T-helper 2 cell treated with Interferon-gamma antibody and Interleukin-4, amounts not matched to agents 100 ng/mL and 5 ng/mL, for 36 hours (primary cell): ENCODE data around the gene GAREM1. TPM values are rescaled to one million over a fixed set of nuclear protein-coding genes. Genes with fewer than 3 reads are reported as not detected.

Experiments used
- intact Hi-C: fragments of 100-400 bp; cut with micrococcal nuclease; formaldehyde crosslinking; loops from one replicate; pipeline ENCODE4 v1.15.1; 2023
- total RNA-seq: library from RNA; stranded (reverse); gene quantifications from 2 replicates; pipeline ENCODE4 v1.2.3, GENCODE V29; 2022

Gene GAREM1
- total RNA-seq, 1 donor from 2014 or later: not detected

- intact Hi-C loops: no loop called here
Observed at GRCh38 chr18:32427084-32427900, 43.4 kb downstream of the GAREM1 start.

- intact Hi-C loops: no loop called here
Observed at GRCh38 chr18:32425466-32425865, 45.2 kb downstream of the GAREM1 start.

- intact Hi-C loops: no loop called here
Observed at GRCh38 chr18:32424696-32425095, 46.0 kb downstream of the GAREM1 start.

GRCh38 chr18:32422978-32423740 lies 47.5 kb downstream of the GAREM1 start:
- intact Hi-C loops: no loop called here

- intact Hi-C loops: no loop called here
Observed at GRCh38 chr18:32422201-32422600, 48.5 kb downstream of the GAREM1 start.

- intact Hi-C loops: no loop called here
Observed at GRCh38 chr18:32420084-32420750, 50.5 kb downstream of the GAREM1 start.

GRCh38 chr18:32418148-32418547 lies 52.5 kb downstream of the GAREM1 start:
- intact Hi-C loops: no loop called here

- intact Hi-C loops: no loop called here
Observed at GRCh38 chr18:32405588-32405987, 65.1 kb downstream of the GAREM1 start.

GRCh38 chr18:32401621-32402020 lies 69.1 kb downstream of the GAREM1 start:
- intact Hi-C loops: no loop called here

GRCh38 chr18:32393407-32393806 lies 77.3 kb downstream of the GAREM1 start:
- intact Hi-C loops: no loop called here

GRCh38 chr18:32391126-32391525 lies 79.6 kb downstream of the GAREM1 start:
- intact Hi-C loops: no loop called here

- intact Hi-C loops: no loop called here
Observed at GRCh38 chr18:32389858-32390257, 80.8 kb downstream of the GAREM1 start.

GRCh38 chr18:32389191-32389590 lies 81.5 kb downstream of the GAREM1 start:
- intact Hi-C loops: no loop called here

GRCh38 chr18:32386471-32386870 lies 84.2 kb downstream of the GAREM1 start:
- intact Hi-C loops: no loop called here

GRCh38 chr18:32383050-32383819 lies 87.4 kb downstream of the GAREM1 start:
- intact Hi-C loops: no loop called here

- intact Hi-C loops: no loop called here
Observed at GRCh38 chr18:32381761-32382160, 88.9 kb downstream of the GAREM1 start.

GRCh38 chr18:32380559-32380958 lies 90.1 kb downstream of the GAREM1 start:
- intact Hi-C loops: no loop called here

- intact Hi-C loops: no loop called here
Observed at GRCh38 chr18:32379891-32380290, 90.8 kb downstream of the GAREM1 start.

GRCh38 chr18:32378705-32379104 lies 92.0 kb downstream of the GAREM1 start:
- intact Hi-C loops: no loop called here

GRCh38 chr18:32373995-32374394 lies 96.7 kb downstream of the GAREM1 start:
- intact Hi-C loops: no loop called here

- intact Hi-C loops: no loop called here
Observed at GRCh38 chr18:32373505-32373904, 97.2 kb downstream of the GAREM1 start.
